HG02852 (cell line): Measurements from ENCODE around the gene GRK5.

ENCODE experiments used
- ATAC-seq: cut with Tn5 transposase; IDR thresholded peaks from one replicate; pipeline ENCODE4 v1.9.1; 2021; ENCODE audit warnings: mild to moderate bottlenecking, moderate library complexity; ENCODE audit not compliant: unreplicated experiment

GRK5 gene

GRCh38 chr10:119396709-119397071 is 189.3 kb downstream of the GRK5 start:
- no peak for ATAC-seq

- no peak for ATAC-seq
Observed at GRCh38 chr10:119397416-119397815, 190.0 kb downstream of the GRK5 start.

- ATAC-seq, result no peak
Observed at GRCh38 chr10:119398996-119399395, 191.6 kb downstream of the GRK5 start.

- ATAC-seq, result no peak
Observed at GRCh38 chr10:119399466-119399865, 192.1 kb downstream of the GRK5 start.

GRCh38 chr10:119401671-119402395 is 194.5 kb downstream of the GRK5 start:
- no peak for ATAC-seq

GRCh38 chr10:119403921-119404320 is 196.6 kb downstream of the GRK5 start:
- no peak for ATAC-seq

- no peak for ATAC-seq
Observed at GRCh38 chr10:119404719-119405519, 197.5 kb downstream of the GRK5 start.

- no peak for ATAC-seq
Observed at GRCh38 chr10:119405520-119405807, 198.1 kb downstream of the GRK5 start.

- no peak for ATAC-seq
Observed at GRCh38 chr10:119406137-119406536, 198.8 kb downstream of the GRK5 start.

GRCh38 chr10:119406601-119407253 is 199.4 kb downstream of the GRK5 start:
- no peak for ATAC-seq

GRCh38 chr10:119407254-119407777 is 199.9 kb downstream of the GRK5 start:
- no peak for ATAC-seq

- ATAC-seq, result no peak
Observed at GRCh38 chr10:119408072-119408471, 200.7 kb downstream of the GRK5 start.

- ATAC-seq, result no peak
Observed at GRCh38 chr10:119408969-119409371, 201.6 kb downstream of the GRK5 start.

GRCh38 chr10:119409385-119409784 is 202.0 kb downstream of the GRK5 start:
- ATAC-seq, result no peak

GRCh38 chr10:119409906-119410305 is 202.5 kb downstream of the GRK5 start:
- no peak for ATAC-seq

- no peak for ATAC-seq
Observed at GRCh38 chr10:119410361-119411116, 203.2 kb downstream of the GRK5 start.

- no peak for ATAC-seq
Observed at GRCh38 chr10:119412244-119413092, 205.1 kb downstream of the GRK5 start.

- ATAC-seq, result no peak
Observed at GRCh38 chr10:119413093-119413453, 205.7 kb downstream of the GRK5 start.

GRCh38 chr10:119413471-119414080 is 206.2 kb downstream of the GRK5 start:
- ATAC-seq, result no peak

GRCh38 chr10:119414081-119414611 is 206.8 kb downstream of the GRK5 start:
- no peak for ATAC-seq
